KMS-11 (cell line): ENCODE results near the gene CFAP73.

ENCODE experiments used
- H2AFZ ChIP-seq: fragments of 200-600 bp; sonication (generic); 2 replicates; pipeline ENCODE4 v1.6.1; 2016; ENCODE audit warnings: antibody characterized with exemption, mixed run types, low read depth
- H3K27ac ChIP-seq: fragments of 200-600 bp; sonication (generic); 2 replicates; pipeline ENCODE4 v1.6.1; 2016; ENCODE audit warnings: mild to moderate bottlenecking, mixed run types
- H3K27me3 ChIP-seq: fragments of 200-600 bp; sonication (generic); 2 replicates; pipeline ENCODE4 v1.6.1; 2017; ENCODE audit warnings: mild to moderate bottlenecking, low read depth, mixed run types, moderate library complexity; ENCODE audit not compliant: insufficient read depth
- H3K36me3 ChIP-seq: fragments of 200-600 bp; sonication (generic); 2 replicates; pipeline ENCODE4 v1.6.1; 2017; ENCODE audit warnings: mild to moderate bottlenecking, mixed run types; ENCODE audit not compliant: insufficient read depth
- H3K4me1 ChIP-seq: fragments of 200-600 bp; sonication (generic); 2 replicates; pipeline ENCODE4 v1.6.1; 2016; ENCODE audit warnings: mild to moderate bottlenecking, low read depth, mixed run types; ENCODE audit not compliant: poor library complexity, severe bottlenecking
- H3K4me2 ChIP-seq: fragments of 200-600 bp; sonication (generic); 2 replicates; pipeline ENCODE4 v1.7.0; 2016; ENCODE audit warnings: mild to moderate bottlenecking, mixed run types
- H3K4me3 ChIP-seq: fragments of 200-600 bp; sonication (generic); IDR thresholded peaks from 2 replicates; pipeline ENCODE4 v1.6.1; 2017; ENCODE audit warnings: low read depth, low read length, mixed read lengths; ENCODE audit not compliant: insufficient read depth
- H3K79me2 ChIP-seq: fragments of 200-600 bp; sonication (generic); 2 replicates; pipeline ENCODE4 v1.6.1; 2016; ENCODE audit warnings: low read depth, mixed run types; ENCODE audit not compliant: insufficient read depth
- H3K9ac ChIP-seq: fragments of 200-600 bp; sonication (generic); 2 replicates; pipeline ENCODE4 v1.6.1; 2016; ENCODE audit warnings: mild to moderate bottlenecking, mixed run types
- H4K20me1 ChIP-seq: fragments of 200-600 bp; sonication (generic); 2 replicates; pipeline ENCODE4 v1.6.1; 2016; ENCODE audit warnings: mild to moderate bottlenecking, mixed run types; ENCODE audit not compliant: insufficient read depth
- CTCF ChIP-seq: fragments of 200-600 bp; sonication (generic); conservative IDR thresholded peaks from 2 replicates; pipeline ENCODE4 v1.6.1; 2017; ENCODE audit warnings: low read depth, mild to moderate bottlenecking, antibody characterized with exemption, low read length, moderate library complexity, mixed read lengths

CFAP73 gene

DNA sequence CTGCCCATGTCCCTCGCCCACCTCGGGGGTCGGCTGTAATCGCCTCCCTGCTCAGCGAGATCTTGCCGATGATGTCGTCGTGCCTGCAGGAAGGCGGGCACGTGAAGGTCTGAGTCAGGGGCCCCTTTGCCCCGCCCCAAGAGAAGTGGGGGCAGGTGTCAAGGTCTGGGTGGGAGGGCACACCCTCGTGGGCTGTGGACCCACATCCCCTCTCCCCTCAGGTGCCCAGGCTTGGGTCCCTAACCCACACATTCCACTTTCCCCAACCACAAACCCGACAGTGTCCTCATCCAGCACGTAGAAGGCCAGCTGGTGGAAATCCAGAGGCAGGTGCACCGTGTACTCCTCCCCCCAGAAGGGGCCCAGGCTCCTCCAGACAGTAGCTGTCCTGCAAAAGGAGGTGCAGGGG, 21.7 kb upstream of the CFAP73 start:
- Histone ChIP-seq H3K27me3 (no peaks in the 10 kb centered on the region), H3K9ac (no peak overlapping the region), H2AFZ (no peak overlapping the region), H3K4me1 (no peaks in the 10 kb centered on the region), H3K27ac (no peak overlapping the region), H4K20me1 (no peaks in the 10 kb centered on the region), H3K79me2 (no peaks in the 10 kb centered on the region), H3K36me3 (no peaks in the 10 kb centered on the region), H3K4me3 (no peak overlapping the region), H3K4me2 (no peak overlapping the region)
- no peak for TF ChIP-seq CTCF

GRCh38 chr12:113128802-113129663, 20.5 kb upstream of the CFAP73 start:
- H2AFZ ChIP-seq = no peak overlapping the region
- H3K27ac ChIP-seq = no peak overlapping the region
- no peak overlapping the region for H3K9ac ChIP-seq
- H3K36me3 ChIP-seq = no peaks in the 10 kb centered on the region
- no peaks in the 10 kb centered on the region for H3K27me3 ChIP-seq
- no peak overlapping the region for H3K4me2 ChIP-seq
- H4K20me1 ChIP-seq = no peaks in the 10 kb centered on the region
- no peak overlapping the region for H3K4me3 ChIP-seq
- no peaks in the 10 kb centered on the region for H3K4me1 ChIP-seq
- no peaks in the 10 kb centered on the region for H3K79me2 ChIP-seq
- TF ChIP-seq CTCF = no peak

DNA sequence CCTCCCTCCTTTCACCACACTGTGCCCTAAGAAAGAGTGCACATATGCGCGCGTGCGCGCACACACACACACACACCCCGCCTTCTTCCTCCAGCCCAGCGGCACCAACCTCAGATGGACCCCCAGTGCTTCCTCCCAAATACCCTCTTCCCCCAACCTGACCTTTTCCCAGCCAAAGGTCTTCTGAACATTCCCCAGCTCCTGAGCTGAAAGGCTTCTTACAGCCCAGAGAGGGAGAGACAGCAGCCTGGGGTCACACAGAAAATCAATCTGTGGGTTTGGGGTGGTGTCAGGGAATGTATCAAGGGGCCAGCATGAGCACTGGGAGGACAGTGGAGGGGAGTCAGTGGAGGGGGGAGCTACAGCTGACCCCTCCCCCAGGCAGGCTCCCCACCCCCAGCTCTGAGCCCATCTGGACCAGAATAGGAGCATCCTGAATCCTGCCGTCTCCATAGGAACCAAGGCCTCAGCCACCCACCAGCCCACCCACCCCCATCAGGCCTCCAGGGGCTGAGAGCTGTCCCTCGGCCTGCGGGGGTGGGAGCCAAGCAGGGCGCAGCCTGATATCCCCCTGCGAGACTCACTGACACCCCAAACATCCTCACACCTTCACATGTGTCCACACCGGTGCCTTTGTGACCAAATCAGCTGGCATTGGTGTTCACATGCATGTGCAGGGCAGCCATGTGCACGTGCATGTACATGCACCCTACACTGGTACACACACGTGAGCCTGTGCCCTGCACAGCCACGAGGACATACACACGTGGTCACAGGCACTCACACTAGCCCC, 19.7 kb upstream of the CFAP73 start:
- peaks cover 5% of the 10 kb centered on the region for H3K4me1 ChIP-seq
- no peak overlapping the region for H3K4me2 ChIP-seq

More for the DNA sequence above, 19.7 kb upstream of the CFAP73 start:
- Histone ChIP-seq H3K36me3 (no peaks in the 10 kb centered on the region), H3K27me3 (no peaks in the 10 kb centered on the region), H4K20me1 (no peaks in the 10 kb centered on the region), H3K79me2 (no peaks in the 10 kb centered on the region), H3K9ac (no peak overlapping the region), H3K27ac (no peak overlapping the region), H3K4me3 (no peak overlapping the region), H2AFZ (no peak overlapping the region)
- no peak for TF ChIP-seq CTCF
